GM19372 (cell line): ENCODE data around the gene TMEM79.

Experiments
- ATAC-seq: cut with Tn5 transposase; IDR thresholded peaks from one replicate; pipeline ENCODE4 v1.9.1; 2021; ENCODE audit warnings: mild to moderate bottlenecking, low read depth, moderate library complexity; ENCODE audit not compliant: unreplicated experiment

TMEM79 gene, protein sequence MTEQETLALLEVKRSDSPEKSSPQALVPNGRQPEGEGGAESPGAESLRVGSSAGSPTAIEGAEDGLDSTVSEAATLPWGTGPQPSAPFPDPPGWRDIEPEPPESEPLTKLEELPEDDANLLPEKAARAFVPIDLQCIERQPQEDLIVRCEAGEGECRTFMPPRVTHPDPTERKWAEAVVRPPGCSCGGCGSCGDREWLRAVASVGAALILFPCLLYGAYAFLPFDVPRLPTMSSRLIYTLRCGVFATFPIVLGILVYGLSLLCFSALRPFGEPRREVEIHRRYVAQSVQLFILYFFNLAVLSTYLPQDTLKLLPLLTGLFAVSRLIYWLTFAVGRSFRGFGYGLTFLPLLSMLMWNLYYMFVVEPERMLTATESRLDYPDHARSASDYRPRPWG

DNA sequence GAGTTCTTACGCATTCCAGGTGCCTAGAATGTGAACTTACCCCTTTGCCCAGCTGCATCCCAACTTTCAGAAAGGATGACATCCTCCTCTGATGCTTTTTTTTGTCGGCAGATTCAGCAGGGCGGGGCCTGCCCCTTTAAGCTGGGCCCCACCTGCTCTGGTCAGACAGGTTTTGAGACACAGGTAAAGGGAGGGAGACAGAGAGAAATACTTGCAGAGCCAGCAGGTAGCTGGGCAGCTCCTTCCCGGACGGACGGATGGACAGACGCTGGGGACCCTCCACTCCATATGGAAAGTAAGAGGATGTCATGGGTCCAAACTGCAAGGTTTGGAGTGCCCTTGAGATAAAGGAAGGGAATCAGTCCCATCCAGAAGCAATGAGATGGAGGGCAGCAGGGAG, at the start of gene TMEM79:
TSS of gene TMEM79 (plus strand) at position 214 of the 400 bp plus-strand sequence. CDS start 902 bp downstream, outside the sequence.
- ATAC-seq, result no peak

DNA sequence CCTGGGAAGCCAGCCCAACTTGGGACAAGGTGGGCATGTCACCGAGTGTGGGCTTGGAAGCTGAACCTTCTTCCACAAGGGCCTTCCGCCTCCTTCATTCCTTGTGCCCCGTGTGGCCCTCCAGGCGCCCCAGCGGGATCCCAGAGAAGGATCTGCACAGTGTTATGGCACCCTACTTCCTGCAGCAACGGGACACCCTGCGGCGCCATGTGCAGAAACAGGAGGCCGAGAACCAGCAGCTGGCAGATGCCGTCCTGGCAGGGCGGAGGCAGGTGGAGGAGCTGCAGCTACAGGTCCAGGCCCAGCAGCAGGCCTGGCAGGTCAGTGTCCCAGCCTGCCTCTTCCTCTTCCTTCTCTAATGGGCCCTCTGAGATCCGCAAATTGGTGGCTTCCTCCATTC, 48.0 kb upstream of the TMEM79 start:
- no peak for ATAC-seq

DNA sequence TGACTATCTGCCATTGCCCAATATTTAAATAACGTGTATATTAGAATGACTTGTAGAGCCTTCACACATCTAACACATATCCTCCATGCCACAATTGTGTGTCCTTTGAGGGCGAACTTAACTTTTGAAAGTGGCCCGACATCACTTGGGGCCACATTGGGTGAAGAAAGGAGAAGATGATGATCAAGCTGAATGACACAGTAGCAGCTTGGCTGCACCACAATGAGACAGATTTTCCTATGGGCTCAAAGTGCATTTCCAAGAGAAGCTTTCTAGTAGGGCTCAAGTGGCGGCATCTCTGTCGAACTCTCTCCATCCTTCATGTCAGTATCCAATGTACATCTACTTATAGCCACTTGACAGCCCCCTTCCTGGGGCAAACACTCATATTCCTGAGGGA, 45.9 kb upstream of the TMEM79 start:
- ATAC-seq, result no peak

DNA sequence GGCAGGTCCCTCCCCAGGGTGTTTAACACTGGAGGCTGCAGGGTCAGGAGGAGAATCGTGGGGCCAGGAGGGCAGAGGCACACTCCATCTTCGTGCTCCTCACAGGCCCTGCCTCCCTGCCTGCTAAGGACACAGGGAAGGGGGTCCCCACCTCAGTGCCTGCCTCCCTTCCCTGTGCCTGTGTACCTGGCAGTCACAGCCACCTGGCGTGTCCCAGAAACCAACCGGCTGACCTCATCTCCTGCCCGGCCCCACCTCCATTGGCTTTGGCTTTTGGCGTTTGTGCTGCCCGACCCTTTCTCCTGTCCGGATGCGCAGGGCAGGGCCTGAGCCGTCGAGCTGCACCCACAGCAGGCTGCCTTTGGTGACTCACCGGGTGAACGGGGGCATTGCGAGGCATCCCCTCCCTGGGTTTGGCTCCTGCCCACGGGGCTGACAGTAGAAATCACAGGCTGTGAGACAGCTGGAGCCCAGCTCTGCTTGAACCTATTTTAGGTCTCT, 42.8 kb upstream of the TMEM79 start:
- ATAC-seq, result no peak

DNA sequence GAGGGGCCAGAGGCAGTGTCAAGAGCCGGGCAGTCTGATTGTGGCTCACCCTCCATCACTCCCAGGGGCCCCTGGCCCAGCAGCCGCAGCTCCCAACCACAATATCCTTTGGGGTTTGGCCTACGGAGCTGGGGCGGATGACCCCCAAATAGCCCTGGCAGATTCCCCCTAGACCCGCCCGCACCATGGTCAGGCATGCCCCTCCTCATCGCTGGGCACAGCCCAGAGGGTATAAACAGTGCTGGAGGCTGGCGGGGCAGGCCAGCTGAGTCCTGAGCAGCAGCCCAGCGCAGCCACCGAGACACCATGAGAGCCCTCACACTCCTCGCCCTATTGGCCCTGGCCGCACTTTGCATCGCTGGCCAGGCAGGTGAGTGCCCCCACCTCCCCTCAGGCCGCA, 42.2 kb upstream of the TMEM79 start, which contains the start of gene BGLAP:
TSS of gene BGLAP (plus strand) at position 259 of the 400 bp plus-strand sequence. CDS start at position 307, 48 bp downstream.
- no peak for ATAC-seq

DNA sequence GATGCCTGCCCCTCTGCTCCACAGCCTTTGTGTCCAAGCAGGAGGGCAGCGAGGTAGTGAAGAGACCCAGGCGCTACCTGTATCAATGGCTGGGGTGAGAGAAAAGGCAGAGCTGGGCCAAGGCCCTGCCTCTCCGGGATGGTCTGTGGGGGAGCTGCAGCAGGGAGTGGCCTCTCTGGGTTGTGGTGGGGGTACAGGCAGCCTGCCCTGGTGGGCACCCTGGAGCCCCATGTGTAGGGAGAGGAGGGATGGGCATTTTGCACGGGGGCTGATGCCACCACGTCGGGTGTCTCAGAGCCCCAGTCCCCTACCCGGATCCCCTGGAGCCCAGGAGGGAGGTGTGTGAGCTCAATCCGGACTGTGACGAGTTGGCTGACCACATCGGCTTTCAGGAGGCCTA, 41.4 kb upstream of the TMEM79 start:
- no peak for ATAC-seq

DNA sequence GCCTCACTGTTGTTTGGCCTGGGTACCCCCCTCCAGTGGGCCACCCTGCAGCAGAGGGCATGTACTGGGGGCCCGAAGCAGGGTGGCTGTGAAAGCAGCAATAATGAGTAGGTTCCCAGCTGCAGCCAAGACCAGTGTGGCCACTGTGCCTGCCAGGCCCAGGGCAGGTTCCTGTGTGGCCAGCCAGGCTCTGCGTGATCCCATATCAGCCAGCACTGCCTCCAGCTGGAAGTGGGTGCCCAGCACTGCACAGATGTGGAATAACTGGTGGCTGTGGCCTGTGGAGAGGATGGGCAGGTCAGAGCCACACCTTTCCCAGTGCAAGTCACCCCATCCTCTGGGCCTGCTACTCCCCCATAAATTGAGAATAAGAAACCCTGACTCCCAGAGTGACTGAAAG, 40.0 kb upstream of the TMEM79 start:
- no peak for ATAC-seq

DNA sequence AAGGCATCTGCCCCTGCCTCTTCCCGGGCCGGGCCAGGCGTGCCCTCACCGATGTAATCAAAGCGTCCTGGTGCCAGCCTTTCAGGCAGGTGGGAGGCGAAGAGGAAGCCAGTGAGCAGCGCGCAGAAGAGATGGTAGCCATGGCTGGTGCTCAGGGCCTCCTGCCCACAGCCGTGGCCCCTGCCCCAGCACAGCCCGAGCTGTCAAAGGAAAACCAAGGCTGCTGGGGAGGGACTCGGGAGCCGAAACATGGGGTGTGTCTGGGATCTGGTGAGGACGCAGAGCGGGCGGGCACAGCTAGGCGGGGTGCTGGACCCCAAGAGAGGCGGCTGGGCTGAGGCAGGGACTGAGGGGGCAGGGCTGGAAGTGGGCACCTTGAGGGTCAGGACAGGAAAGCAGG, 39.4 kb upstream of the TMEM79 start:
- ATAC-seq, result no peak

DNA sequence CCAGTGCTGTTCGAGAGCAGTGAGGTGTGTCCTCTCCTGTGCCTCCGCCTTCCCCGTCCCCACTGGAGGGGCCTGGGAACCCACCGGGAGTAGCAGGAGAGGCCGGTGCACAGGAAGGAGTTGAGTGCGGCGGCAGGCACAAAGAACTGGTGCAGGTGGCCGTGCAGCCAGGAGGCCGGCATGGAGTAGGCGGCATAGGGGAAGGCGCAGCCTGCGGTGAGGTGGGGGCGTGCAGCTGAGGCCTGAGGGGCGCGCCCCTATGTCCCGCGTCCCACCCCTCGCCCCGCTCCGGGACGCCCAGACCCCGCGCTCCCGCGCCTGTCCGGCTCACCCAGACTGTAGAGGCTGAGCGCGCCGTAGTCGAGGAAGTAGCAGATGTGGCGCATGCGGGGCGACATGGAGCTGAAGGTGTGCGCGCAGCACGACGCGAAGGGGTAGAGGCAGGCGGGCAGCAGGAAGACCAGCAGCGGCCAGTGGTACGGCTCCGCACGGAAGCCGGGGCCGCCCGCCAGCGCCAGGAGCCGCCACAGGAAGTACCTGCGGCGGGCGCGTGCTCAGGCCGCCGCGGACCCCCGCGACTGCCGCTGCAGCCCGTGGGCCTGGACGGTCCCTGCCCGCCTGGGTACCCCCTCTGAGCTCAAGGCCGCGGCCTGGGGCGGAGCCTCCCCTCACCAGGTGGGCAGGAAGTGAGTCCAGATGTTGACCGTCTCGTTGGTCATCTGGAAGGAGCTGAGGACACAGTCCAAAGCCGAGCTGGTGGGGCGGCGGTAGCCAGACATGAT, 38.5 kb upstream of the TMEM79 start:
- ATAC-seq, result no peak

DNA sequence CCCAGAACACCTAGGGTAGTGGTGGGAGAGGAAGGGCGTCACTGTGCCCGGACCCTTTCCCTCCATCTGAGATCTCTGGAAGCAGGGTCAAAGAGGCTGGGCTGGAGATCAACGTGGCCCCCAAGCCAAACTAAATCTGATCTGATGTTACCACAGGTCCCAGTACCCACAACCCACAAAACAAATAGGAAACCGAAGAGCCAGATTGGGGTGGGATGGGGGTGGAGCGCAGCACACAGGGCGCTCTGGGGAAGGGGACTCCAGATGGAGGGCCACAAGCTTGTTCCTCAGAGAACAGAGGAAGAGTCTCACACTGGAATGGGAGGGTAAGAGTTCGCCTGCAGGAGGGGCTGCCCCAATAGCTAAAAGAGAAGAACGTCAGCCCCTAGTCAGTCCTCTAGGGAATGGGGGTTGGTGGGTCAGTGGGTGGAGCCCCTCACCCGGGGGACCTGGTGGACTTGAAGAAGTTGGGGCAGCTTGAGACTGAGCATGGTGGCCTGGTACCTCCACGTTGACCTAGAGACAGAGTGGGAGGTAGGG, 37.8 kb upstream of the TMEM79 start:
- no peak for ATAC-seq

DNA sequence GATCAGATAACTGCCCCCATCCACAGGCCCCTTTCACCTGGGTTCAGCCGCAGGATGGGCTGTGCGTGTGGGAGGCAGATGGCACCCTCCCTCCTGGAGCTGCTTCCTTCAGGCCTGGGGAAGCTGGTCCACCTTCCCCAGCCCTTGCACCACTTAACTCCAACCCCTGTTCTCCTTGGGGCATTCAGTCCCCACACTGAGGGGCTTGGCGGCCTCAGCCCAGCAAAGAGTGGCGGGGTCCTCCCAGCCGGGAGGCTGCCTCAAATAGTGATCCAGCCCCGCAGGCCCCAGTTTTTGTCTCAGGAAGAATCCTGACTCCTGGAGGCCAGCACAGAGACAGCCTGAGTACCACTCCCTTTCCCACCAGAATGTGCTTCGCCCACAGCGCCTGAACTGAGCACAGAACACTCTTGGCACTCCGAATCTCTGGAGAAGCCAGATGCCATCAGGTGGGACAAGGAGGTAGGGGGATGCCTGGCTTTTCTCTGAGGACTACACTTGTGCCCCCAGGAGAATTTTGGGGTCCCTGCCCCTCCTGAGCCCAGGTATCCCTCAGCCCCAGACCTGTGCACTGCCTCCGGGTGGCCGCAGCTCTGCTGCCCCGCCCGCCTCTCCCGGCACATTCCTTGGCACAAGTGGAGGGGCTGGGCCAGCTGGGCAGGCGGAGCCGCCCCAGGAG, 37.2 kb upstream of the TMEM79 start:
- no peak for ATAC-seq

DNA sequence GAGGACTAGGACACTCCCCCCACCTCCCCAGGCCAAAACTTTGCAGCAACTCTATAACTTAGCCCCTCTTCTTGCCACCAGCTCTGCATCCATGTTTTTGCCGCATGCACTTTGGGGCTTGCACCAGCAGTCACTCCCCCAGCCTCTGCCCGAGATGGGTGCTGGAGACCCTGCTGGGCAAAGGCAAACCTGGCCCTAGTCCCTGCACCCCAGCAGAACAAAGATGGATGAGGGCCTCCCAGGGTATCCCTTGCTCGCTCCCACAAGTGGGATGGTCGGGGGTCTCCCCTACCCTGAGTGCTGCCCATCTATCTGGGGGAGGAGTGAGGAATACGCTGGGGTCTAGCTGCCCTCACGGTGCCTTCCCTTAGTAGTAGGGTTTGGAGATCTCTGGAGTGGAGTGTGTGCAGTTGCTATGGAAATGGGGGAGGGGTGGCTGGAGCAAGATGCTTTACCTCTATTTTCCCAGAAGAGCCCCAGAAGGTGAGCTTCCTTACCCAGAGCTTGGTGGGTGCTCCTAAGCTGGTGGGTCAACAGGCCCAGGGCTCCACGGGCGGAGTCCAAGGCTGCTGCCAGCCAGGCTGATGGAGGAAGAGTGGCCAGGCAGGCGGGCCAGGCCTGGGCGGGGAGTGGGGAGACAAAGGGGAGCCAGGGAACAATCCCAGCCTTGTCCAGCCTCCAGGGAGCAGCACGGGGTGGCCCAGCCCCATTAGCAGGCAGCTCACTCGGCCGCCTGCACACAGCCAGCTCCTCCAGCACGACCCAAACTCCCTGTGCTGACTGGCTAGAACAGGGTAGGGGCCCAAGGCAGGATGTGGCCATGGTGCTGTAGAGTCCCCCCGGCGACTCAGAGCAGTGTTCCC, 36.4 kb upstream of the TMEM79 start, which contains the start of gene PAQR6:
TSS of gene PAQR6 (minus strand) at position 597 of the 863 bp plus-strand sequence. CDS start 1,325 bp downstream, outside the sequence.
- ATAC-seq, result no peak

DNA sequence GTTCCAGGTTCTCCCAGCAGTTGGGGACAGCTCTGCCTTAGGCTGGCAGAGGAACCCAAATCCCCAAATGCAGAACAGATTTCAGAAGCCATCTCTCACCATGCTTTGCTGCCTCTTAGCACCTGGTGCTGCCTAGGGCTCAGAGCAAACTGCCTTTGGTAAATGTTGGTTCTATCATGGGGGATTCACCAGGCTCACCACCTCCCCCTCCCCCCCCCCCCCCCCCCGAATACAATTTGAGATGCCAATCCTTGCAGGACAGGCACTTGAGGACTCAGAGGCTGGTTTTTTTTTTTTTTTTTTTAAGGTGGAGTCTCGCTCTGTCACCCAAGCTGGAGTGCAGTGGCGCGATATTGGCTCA, 35.8 kb upstream of the TMEM79 start:
- no peak for ATAC-seq

DNA sequence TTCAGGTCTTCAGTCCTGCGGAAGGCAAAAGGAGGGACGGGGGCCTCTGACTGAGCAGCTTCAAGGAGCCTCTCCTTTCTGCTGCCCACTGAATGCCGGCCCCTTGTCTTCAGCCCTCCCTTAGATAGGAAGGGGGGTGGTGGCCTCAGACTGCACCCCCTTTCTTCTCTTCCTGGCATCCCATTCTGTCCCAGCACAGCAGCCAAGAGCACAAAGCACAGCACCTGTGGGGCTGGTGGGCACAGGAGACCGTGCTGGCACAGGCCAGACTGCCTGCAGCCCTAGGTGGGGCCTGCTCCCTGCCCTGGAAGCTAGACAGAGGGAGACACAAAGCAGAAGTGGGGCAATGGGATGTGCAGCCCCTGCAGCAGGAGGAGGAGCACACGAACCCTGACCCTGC, 34.5 kb upstream of the TMEM79 start:
- no peak for ATAC-seq

DNA sequence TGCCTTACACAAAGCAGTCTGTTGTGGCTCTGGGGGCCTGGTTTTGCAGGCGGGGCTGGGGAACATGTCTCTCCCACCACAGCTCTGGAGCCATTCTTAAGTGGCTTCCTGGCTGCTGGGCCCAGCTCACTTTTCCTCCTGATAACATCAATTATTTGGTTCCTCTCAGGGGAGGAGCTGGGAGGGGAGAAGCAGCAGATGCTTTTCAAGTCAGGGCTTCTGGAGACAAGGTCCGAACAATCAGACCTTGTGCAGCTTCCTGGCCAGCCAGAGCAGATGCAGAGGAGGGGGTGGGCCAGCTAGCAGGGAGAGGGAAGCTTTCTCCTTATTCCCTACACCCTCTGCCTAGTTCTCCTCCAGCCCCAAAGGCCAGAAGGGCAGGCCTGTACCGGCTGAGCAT, 32.6 kb upstream of the TMEM79 start:
- ATAC-seq, result no peak

DNA sequence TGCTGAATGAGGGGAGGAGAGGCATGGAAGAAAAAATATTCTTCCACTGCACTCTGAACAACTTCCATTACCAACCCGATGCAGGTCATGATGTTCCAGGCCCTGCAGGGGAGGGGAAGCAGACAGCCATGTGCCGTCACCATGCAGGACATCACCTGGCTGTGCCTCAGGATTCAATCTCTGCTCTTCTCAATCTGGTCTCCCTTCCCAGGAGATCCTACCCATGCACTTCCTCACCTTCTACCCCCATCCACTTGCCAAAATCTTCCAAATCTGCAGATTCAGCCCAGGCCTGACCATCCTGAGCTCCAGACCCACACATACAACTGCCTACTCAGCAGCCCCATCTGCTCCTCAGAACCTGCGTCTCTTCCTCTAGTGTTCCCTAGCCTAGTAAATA, 30.5 kb upstream of the TMEM79 start:
- no peak for ATAC-seq

DNA sequence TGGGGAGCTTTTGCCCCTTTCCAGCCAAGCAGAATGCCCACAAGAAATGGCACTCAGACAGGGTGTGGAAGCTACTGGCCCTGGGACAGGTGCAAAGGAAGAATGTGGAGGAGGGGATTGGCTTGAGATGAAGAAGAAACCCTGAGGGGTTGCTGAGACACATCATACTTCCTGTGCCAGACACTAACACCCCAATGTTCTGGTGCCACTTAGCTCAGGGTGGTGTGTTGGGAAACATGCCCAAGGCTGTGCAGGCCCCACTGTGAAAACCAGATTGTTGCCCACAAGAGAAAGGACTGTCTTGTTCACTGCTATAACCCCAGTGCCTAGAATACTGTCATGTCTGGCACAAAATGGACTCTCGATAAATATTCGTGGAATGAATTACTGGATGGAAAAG, 26.4 kb upstream of the TMEM79 start:
- ATAC-seq, result no peak

DNA sequence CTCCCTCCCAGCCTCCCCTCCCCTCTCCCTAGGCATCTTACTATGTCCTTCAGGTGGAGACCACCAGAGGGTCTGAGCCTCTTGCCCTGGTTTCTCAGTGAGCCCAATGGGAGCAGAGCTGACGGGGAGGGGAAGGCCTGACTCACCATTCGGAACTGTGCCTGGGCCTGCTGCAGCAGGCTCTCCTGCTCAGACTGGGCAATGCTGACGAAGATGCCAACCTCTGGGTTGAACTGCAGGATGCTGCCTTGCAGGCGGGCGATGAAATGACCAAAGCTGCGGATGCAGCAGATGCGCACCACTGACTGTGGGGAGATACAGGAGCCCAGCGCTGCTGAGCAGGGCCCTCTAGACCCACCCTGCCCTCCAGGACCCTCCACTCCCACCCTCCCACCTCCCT, 25.3 kb upstream of the TMEM79 start:
- no peak for ATAC-seq

DNA sequence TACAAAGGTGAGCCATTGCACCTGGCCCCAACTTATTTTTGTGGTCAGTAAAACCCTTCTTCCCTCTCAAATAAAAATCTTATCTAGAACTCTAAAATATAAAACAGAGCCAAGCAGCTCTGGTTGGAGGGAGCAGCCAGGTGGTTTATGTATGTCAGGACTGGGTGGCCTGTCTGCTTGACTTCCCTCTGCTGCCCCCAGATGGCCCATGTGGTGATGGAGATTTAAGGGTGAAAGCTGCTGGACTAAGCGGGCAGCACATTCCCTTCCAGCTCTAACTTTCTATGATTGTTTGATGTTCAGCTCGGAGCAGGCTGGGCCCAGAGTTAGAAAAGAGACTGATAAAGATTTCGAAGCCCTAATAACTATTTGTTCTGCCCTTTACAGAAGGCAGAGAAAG, 24.3 kb upstream of the TMEM79 start:
- no peak for ATAC-seq

DNA sequence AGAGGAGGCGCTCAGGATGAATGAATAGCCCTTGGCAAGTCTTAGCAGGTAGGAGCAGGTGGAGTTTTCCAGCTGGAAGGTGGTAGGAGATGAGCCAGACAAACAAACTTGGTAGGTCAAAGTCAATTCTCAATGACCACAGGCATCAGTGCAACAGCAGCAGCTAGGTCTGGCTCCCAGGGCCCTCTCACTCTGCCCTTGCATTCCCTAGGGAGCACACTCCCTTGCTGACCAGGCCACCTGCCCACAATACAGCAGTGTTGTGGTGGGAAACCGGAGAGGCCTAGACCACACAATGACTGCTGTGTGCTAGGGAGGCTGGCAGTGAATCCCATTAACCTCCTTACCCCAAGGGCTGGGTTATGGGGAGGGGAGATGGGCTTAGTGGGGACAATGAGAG, 23.2 kb upstream of the TMEM79 start:
- ATAC-seq, result no peak
